GM20000 (cell line): ENCODE results near the gene ZNF774.

Source experiments
- DNase-seq: peaks from one replicate; pipeline ENCODE4 v3.0.0; 2012; ENCODE audit warnings: low spot score
- TF ChIP-seq, protein P1 (sequence below): IDR thresholded peaks from 2 replicates; pipeline ENCODE4 v1.5.1; 2012; ENCODE audit warnings: mild to moderate bottlenecking, control low read depth; ENCODE audit errors: extremely low read depth, missing control alignments

ZNF774 gene

DNA sequence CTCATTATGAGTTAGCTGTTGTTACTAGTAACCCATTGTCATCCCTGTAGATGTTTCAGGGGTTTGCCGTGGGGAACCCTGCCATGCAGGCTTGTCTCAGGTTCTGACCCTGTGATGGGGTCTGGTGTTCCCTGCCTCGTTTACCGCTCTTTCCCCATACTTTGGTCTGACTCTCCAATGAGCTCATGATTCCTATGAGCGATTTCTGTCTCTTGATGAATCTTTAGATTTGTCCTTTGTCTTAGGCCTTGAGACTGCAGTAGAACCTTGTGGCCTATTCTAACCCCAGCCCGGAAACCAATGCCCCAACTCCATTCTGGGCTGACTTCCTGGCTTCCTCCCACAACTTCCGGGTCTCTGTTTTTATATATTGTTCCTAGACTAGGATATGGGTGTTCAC, 24.7 kb downstream of the ZNF774 start:
- TF ChIP-seq, protein P1, sequence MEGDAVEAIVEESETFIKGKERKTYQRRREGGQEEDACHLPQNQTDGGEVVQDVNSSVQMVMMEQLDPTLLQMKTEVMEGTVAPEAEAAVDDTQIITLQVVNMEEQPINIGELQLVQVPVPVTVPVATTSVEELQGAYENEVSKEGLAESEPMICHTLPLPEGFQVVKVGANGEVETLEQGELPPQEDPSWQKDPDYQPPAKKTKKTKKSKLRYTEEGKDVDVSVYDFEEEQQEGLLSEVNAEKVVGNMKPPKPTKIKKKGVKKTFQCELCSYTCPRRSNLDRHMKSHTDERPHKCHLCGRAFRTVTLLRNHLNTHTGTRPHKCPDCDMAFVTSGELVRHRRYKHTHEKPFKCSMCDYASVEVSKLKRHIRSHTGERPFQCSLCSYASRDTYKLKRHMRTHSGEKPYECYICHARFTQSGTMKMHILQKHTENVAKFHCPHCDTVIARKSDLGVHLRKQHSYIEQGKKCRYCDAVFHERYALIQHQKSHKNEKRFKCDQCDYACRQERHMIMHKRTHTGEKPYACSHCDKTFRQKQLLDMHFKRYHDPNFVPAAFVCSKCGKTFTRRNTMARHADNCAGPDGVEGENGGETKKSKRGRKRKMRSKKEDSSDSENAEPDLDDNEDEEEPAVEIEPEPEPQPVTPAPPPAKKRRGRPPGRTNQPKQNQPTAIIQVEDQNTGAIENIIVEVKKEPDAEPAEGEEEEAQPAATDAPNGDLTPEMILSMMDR: no peak
- DNase-seq: peak; percentile 24

DNA sequence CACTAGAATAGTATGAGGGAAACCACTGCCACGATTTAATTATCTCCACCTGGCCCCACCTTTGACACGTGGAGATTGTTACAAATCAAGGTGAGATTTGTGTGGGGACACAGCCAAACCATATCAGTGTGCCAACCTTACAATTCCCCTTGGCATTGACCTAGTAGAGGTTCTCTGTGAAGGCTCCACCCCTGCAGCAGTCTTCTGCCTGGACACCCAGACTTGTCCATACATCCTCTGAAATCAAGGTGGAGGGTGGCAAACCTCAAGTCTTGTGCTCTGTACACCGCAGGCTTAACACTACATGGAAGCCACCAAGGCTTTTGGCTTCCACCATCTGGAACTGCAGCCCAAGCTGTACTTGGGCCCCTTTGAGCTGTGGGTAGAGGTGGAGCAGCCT, 27.2 kb downstream of the ZNF774 start:
- TF ChIP-seq, protein P1: no peak
- DNase-seq: no peak

DNA sequence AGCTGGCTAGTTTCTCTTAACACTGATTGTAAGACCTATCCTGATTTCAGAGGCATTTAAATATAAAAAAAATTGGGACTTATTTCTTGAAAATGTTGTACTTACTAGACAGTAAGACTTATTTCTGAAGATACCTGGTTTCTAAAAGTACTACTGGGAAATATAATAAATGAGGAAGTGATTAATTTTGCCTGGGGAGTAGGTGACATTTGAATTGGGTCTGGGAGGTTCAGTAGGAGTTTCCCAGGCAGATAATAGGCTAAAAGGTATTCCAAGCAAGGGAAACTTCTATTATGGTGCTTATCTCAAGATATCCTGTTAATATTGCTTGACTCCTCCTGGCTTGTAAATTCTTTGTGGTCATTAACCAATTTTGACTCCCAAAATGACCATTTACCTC, 29.4 kb downstream of the ZNF774 start:
- no peak for DNase-seq
- TF ChIP-seq, protein P1: no peak

DNA sequence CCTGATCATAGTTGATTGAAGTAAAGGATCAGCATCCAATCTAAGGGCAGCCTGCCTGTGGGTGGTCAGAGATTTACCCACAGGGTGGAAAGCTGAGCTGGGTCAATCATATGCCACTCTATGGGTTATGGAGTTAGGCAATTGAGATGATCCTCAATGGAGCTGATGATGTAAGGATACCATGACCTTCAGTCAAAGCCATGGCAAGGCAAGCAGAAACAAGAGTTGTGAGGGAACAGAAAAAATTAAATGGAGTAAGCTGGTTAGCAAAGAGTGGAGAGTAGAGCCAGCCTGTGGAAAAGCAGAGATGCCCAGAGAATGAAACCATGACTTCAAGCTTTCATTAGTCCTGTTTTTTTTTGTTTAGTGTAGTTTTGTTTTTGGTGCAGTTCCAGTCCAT, 30.2 kb downstream of the ZNF774 start:
- TF ChIP-seq, protein P1: no peak
- DNase-seq: no peak

DNA sequence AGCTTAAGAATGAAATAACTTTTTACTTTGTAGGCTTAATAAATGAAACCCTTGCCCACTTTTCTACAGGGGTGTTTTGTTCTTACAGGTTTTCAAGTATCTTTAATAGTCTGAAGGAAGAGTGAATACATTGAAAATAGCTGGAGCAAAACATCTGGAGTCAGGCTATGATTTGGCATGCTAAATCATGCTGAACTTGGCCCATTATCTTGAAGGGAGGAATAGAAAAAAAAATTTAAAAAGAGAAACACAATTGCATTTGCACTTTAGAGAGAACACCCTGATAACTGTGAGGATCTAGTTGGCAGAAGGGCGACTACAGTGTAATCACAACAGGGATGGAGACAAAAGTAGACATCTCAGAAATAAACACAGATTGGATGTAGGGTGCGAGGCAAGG, 34.1 kb downstream of the ZNF774 start:
- DNase-seq: no peak
- TF ChIP-seq, protein P1: no peak

DNA sequence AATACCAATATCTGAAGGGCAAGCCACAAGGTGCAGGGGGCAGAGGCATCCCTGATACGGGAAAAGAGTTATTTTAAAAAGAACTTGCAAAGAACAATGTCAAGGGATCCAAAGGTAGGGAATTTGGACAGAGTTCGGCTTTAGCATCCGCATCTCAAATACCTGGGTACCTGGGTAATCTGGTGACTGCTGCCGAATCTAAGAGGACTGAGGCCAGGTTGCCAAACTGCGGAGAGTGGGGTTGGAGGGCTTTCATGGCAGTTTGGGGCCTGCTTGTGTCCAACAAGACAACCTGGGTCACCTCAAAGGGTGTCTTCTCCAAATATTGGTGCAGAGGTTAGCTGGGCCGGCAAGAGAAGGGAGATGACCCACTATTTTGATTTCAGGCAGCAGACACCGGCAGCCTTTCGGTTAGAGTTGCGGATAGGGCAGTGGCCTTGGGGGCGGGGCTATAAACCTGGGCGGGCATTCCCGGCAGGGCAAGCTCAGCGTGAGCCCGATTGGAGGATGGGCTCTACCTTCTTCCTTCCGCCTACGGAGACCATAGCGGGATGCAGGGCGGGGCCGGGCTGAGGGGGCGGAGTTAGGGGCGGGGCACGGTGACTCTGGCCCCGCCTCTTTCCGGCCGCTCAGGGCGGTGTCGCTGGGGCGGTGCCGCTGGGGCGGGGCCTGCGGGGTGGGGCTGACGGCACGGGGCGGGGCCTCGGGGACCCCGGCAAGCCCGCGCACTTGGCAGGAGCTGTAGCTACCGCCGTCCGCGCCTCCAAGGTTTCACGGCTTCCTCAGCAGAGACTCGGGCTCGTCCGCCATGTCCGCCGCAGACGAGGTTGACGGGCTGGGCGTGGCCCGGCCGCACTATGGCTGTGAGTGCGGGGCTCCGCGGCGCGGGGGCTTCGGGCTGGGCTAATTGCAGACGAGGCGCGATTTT, 35.7 kb downstream of the ZNF774 start, which contains the start of gene IQGAP1:
Gene IQGAP1 (plus strand): TSS at position 709 of the 928 bp plus-strand sequence. CDS start 100 bp downstream, at position 809.
- DNase-seq: peak; percentile 97
- TF ChIP-seq, protein P1: no peak
